Measurements from ENCODE around the gene ZNF487. TPM values are rescaled to one million over a fixed set of nuclear protein-coding genes. Genes with fewer than 3 reads are reported as not detected.
"Not testable (repeated sequence)": the region's sequence is repeated elsewhere in the genome, so short reads cannot be mapped to it uniquely, and the experiment has no call there.

Gene ZNF487
- total RNA-seq, 4 donors from 2014 or later, result 7.3 to 23.7 (median 18.3) TPM

- Histone ChIP-seq H3K9me3 (no peaks in the 10 kb centered on the region), H3K27ac (no peak overlapping the region)
- TF ChIP-seq CTCF (IDR thresholded peaks at IDR 0.05) (no peak), POLR2A (IDR thresholded peaks at IDR 0.05) (no peak), EP300 (IDR thresholded peaks at IDR 0.05) (no peak)
Measured at GRCh38 chr10:43453266-43453831, 16.4 kb downstream of the ZNF487 start.

GRCh38 chr10:43454025-43454424 lies 17.1 kb downstream of the ZNF487 start:
- WGBS, 2 donors, result 90 to 93% methylated on average over 9 of the region's 9 CpGs
- H3K27ac ChIP-seq, result peak overlapping the region in 2 of 4 donors; percentile 86 to 87
- H3K4me1 ChIP-seq, result peaks cover 0 to 20% (median 11%) of the 10 kb centered on the region in 4 donors
- H3K4me3 ChIP-seq; H3K9me3 ChIP-seq; H3K36me3 ChIP-seq; H3K27me3 ChIP-seq; DNase-seq (ENCODE audit: low spot score in 2 of 2): not testable (repeated sequence)

More at GRCh38 chr10:43453266-43453831, 16.4 kb downstream of the ZNF487 start:
- Histone ChIP-seq H3K4me1 (peaks cover 0 to 20% (median 11%) of the 10 kb centered on the region in 4 donors), H3K36me3 (no peaks in the 10 kb centered on the region), H3K27me3 (no peaks in the 10 kb centered on the region), H3K4me3 (no peak overlapping the region)
- 69 to 78% methylated on average over 4 of the region's 4 CpGs for WGBS, 2 donors
- DNase-seq (ENCODE audit: low spot score in 2 of 2), result no peak

- WGBS, 2 donors, result 93 to 95% methylated on average over 15 of the region's 15 CpGs
Measured at GRCh38 chr10:43456561-43456960, 19.6 kb downstream of the ZNF487 start.

GRCh38 chr10:43458227-43458626 lies 21.3 kb downstream of the ZNF487 start:
- H3K36me3 ChIP-seq, result no peaks in the 10 kb centered on the region
- H3K4me3 ChIP-seq, result no peak overlapping the region
- no peak for TF ChIP-seq CTCF (IDR thresholded peaks at IDR 0.05)
- TF ChIP-seq EP300 (IDR thresholded peaks at IDR 0.05), result no peak
- no peak for TF ChIP-seq POLR2A (IDR thresholded peaks at IDR 0.05)
- no peaks in the 10 kb centered on the region for H3K9me3 ChIP-seq
- no peak for DNase-seq (ENCODE audit: low spot score in 2 of 2)
- H3K27me3 ChIP-seq, result no peaks in the 10 kb centered on the region
- peaks cover 0 to 26% (median 11%) of the 10 kb centered on the region in 4 donors for H3K4me1 ChIP-seq
- H3K27ac ChIP-seq, result no peak overlapping the region
- 68 to 77% methylated on average over 3 of the region's 3 CpGs for WGBS, 2 donors

More at GRCh38 chr10:43456561-43456960, 19.6 kb downstream of the ZNF487 start:
- DNase-seq (ENCODE audit: low spot score in 2 of 2); H3K27me3 ChIP-seq; H3K36me3 ChIP-seq; H3K4me3 ChIP-seq; H3K9me3 ChIP-seq: not testable (repeated sequence)
- Histone ChIP-seq H3K27ac (peak overlapping the region; percentile 85 to 97 (median 86)), H3K4me1 (peaks cover 0 to 20% (median 11%) of the 10 kb centered on the region in 4 donors)

- H3K9me3 ChIP-seq, result no peaks in the 10 kb centered on the region
- peak in 1 of 2 donors; percentile 88 for DNase-seq (ENCODE audit: low spot score in 2 of 2)
- H3K27me3 ChIP-seq, result no peaks in the 10 kb centered on the region
- peak overlapping the region in 1 of 4 donors; percentile 27 for H3K4me3 ChIP-seq
- no peak overlapping the region for H3K27ac ChIP-seq
- H3K36me3 ChIP-seq, result peaks cover 0 to under 1% (median 0%) of the 10 kb centered on the region in 3 donors
- WGBS, 2 donors, result 42 to 44% methylated on average over 5 of the region's 5 CpGs
- H3K4me1 ChIP-seq, result peaks cover 0 to 6% (median under 1%) of the 10 kb centered on the region in 4 donors
- TF ChIP-seq CTCF (IDR thresholded peaks at IDR 0.05), result peak; percentile 56 to 74 (median 70)
- no peak for TF ChIP-seq POLR2A (IDR thresholded peaks at IDR 0.05)
Measured at GRCh38 chr10:43461950-43462349, 25.0 kb downstream of the ZNF487 start.

GRCh38 chr10:43465086-43465735 lies 28.3 kb downstream of the ZNF487 start:
- peaks cover 0 to 10% (median 0%) of the 10 kb centered on the region in 3 donors for H3K36me3 ChIP-seq
- not testable (repeated sequence) for H3K4me1 ChIP-seq; H3K27ac ChIP-seq; H3K4me3 ChIP-seq; DNase-seq (ENCODE audit: low spot score in 2 of 2); H3K27me3 ChIP-seq; H3K9me3 ChIP-seq
- WGBS, 2 donors, result 90 to 91% methylated on average over 16 to 17 of the region's 49 CpGs

GRCh38 chr10:43465736-43466120 lies 28.8 kb downstream of the ZNF487 start:
- not testable (repeated sequence) for DNase-seq (ENCODE audit: low spot score in 2 of 2); H3K27ac ChIP-seq; H3K27me3 ChIP-seq; H3K4me3 ChIP-seq; H3K9me3 ChIP-seq; H3K4me1 ChIP-seq
- peaks cover 0 to 16% (median 0%) of the 10 kb centered on the region in 3 donors for H3K36me3 ChIP-seq
- 96 to 97% methylated on average over 17 to 24 of the region's 24 CpGs for WGBS, 2 donors
